GM19351 (cell line): ENCODE results near the gene C9orf78.

Experiments
- ATAC-seq: cut with Tn5 transposase; IDR thresholded peaks from one replicate; pipeline ENCODE4 v1.9.1; 2021; ENCODE audit warnings: mild to moderate bottlenecking, moderate library complexity; ENCODE audit not compliant: unreplicated experiment

C9orf78 gene

DNA sequence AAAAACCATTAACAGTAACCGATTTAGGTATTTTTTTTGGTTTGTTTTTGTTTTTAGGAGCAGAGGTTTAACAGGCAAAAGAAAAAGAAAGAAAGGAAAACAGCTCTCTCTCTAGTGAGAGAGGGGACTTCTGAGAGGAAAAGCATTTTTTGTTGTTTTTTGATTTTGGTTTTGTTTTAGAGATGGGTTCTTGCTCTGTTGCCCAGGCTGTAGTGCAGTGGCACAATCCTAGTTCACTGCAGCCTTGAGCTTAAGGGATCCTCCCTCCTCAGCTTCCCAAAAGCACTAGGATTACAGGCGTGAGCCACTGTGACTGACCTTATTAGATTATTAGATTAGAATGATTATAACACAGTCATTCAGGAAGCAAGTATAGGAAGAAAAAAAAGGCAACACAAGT lies 10.3 kb upstream of the C9orf78 start:
- ATAC-seq: no peak

GRCh38 chr9:129841071-129841470 lies 6.0 kb upstream of the C9orf78 start:
- ATAC-seq: no peak

DNA sequence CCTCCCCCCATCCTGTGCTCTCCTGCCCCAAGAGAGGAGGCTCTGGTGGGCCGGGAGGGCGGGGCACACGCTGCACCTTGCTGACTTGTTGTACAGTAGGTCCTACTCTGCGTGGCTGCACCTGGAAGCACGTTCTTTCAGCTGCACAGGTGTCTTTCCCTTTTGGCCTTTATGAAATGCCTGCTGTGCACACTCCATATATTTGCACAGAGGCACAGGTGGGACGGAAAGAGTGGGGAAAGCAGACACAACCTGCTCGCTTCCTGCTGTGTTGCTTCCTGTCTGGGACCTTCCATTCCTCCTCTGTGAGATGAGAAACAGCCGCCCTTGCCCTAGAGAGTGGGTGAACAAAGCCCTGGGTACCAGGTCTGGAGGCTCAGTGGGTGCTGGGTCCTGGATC lies 5.0 kb upstream of the C9orf78 start:
- ATAC-seq: no peak

GRCh38 chr9:129839324-129840023 lies 4.4 kb upstream of the C9orf78 start:
- no peak for ATAC-seq

GRCh38 chr9:129838707-129839259 lies 3.7 kb upstream of the C9orf78 start:
- ATAC-seq: no peak

DNA sequence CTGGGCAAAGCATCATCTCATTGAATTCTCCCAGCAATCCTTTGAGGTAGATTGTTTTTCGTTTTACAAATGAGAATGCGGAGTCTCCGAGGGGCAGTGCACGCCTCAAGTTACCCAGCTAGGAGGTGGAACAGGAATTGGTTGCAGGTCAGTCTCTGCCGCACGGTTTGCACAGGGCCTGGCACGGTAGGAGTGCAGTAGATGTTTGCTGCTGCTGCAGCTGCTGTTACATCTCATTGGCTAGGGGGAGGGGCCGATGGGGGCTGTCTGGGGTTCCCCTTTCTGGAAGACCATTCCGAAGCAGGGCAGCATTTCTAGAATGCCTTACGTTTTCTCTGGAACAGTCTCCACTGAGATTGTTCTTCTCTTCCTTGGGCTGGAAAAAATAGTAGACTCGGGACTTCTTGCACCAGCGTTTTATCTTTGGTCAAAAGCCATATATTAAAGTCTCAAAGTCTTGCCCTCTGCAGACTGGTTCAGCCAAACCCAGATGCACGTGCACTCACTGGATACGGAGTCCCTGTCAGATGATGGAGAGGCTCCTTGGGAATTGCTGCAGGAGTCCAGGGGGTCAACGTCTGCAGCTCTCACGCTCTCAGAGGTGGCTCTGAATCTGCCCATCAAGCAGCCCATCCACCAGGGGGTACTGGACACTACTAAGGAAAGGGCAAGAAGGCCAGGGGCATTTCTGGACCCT lies 1.4 kb upstream of the C9orf78 start:
- no peak for ATAC-seq

DNA sequence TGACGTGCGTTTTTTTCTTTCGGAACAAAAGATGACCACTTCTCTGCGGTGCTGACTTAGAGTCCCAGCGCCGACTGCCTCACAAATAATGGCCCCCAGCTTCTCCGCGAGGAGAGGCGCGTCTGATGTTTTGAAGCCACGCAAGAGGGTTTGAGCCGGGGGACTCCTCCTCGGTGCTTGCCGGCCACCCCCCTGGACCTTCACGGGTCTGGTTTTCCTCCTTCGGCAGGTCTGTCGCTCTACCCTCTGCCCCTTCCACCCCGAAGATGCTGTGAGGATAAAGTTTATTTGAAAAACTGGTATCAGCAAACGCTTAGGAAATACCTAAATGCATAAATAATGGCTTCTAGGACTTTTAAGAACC lies 767 bp upstream of the C9orf78 start:
- peak; percentile 5 for ATAC-seq

- peak; percentile 10 for ATAC-seq
Observed at GRCh38 chr9:129834489-129835127, 467 bp downstream of the C9orf78 start.

GRCh38 chr9:129832982-129833381 lies 2.1 kb downstream of the C9orf78 start:
- ATAC-seq: no peak

DNA sequence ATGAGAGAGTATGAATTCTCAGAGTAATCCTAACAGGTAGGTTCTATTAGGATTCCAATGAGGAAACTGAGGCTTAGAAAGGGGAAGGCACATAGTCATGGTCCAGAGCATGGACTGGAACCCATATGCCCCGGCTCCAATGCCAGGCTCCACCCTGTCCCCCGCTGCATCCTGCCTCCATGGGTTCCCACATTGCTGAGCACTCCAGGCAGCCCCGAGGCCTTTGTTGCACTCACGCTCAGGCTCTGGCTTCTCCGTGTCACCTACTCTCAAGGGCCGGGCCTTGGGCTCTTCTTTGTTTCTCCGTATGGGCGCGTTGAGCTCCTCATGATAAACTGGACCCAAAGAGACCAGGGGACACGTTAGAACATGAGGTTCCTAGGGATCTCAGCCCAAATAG lies 6.1 kb downstream of the C9orf78 start:
- no peak for ATAC-seq

- no peak for ATAC-seq
Observed at GRCh38 chr9:129828051-129828450, 7.0 kb downstream of the C9orf78 start.

- no peak for ATAC-seq
Observed at GRCh38 chr9:129826759-129827158, 8.3 kb downstream of the C9orf78 start.

DNA sequence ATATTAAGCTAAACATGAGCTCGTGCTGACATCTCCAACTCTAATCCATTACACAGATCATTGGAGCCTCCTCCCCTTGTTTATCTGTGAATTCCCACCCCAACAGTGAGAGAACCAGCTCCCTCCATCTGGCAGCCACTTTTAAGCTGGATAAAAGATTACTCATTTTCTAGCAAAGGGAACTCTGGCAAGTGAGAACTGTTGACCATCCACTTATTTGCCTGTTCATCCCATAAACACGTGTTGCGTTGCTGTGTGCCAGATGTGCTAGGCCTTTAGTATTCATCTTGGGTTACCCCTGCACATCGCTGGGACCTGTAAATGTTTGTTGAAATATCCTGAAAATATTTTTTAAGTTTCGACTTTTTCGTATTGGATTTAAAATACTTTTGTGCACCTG lies 8.7 kb downstream of the C9orf78 start:
- ATAC-seq: no peak

- ATAC-seq: peak; percentile 93
Observed at GRCh38 chr9:129823935-129824601, 11.0 kb downstream of the C9orf78 start, which contains the start of gene TOR1A. TOR1A (minus strand) TSS chr9:129824136; CDS start chr9:129824085, 51 bp downstream.

DNA sequence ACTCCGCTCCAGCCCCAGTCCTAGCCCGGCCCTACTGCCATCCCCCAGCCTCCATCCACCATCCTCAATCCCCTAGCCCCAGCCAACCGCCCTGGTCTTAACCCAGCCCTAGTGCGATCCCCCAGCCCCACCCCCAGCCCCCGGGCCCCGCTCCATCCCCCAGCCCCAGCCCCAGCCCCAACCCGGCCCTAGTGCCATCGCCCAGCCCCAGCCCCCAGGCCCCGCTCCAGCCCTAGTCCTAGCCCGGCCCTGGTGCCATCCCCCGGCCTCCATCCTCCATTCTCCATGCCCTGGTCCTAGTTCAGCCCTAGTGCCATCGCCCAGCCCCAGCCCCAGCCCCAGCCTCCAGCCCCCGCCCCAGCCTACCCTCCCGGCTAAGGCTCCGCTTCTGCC lies 11.5 kb downstream of the C9orf78 start:
- ATAC-seq: peak; percentile 7

DNA sequence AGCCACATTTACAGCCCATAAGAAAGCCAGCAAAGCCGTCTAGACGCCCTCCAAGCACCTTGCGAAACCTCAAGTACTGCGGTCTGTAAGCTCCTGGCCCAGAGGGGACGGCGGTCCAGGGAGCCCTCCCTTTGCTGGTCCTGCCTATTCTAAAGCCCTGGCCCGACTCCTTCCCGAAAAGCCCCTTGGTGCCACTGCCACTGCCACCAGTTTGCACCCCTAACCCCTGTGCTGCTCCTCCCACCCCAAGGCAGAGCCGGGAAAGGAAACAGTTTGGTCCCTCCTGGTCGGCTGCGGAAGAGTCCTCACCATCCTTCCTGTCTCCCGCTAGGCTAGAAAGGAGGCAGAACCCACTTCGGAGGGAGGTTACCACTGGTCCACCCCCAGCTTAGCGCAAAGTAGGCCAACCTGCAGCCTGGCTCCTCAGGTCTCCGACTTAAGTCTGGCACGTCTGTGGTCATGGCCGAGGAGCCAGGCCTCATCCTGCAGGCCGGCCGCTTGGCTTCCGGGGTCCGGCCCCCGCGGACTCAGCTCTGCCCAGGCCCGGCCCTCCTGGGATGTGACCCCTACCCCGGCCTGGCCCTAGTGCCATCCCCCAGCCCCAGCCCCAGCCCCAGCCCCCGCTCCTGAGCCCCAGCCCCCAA lies 12.1 kb downstream of the C9orf78 start:
- ATAC-seq: no peak

DNA sequence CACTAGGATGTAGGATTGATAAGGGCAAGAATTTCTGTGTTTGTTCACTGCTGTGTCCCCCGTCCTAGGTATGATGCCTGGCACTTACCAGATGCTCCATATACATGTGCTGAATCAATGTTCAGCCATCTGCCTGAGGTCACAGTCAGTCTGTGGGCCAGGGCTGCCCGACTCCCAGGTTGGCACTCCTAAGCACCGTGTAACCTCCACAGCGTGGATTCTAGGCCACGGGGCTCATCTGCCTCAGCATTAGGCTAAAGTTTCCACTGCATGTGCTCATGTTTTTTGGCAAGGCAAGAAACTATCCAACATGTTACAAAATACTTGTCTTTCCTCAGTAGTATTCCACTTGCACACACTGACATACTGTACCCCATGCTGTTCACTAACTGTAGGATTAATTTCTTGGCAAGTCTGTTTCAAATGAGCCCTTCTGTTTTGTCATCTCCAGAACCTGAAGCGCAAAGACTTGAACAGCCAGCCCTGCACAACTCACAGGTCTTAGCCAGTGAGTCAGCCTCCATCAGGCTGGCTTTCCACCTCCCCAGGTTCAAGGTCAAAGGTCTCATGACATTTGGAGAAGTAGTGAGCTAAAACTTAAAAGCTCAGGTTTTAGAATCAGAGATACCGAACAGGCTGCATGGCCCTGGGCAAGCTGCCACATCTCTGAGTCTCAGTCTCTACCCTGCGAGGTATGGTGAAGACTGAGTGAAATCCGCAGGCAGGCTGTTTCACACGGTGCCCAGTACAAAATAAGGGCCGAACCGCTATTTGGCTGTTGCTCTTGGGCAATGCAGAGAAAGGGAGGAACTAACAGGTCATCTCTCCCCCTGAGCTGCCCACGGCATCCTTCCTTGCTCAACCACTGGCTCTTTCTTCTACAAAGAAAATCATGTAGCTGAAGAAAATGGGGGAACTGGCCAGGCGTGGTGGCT lies 18.3 kb downstream of the C9orf78 start:
- no peak for ATAC-seq

DNA sequence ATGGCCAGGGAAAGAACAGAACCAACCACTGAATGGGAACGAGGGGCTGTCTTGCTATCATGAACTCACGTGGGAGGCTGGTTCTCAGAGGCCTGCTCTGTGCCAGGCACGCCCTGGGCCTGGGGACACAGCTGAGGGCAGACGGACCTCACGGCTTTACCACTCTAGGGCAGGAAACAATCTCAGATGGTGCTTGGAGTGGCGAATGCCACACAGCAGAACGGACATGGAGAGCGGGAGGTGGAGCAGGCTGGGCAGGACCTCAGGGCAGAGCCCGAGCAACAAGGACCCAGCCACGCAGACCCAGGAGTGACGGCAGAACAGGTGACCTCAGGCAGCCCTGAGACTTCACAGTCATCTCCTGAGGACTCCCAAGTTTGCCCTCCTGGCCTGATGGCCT lies 19.8 kb downstream of the C9orf78 start:
- ATAC-seq: no peak

GRCh38 chr9:129814432-129815223 lies 20.4 kb downstream of the C9orf78 start:
- no peak for ATAC-seq
